ELR (cell line): Measurements from ENCODE around the gene KCNG2.

ENCODE experiments used
- DNase-seq: peaks from one replicate; pipeline ENCODE4 v3.0.0-alpha.2; 2015; ENCODE audit warnings: low read depth

The KCNG2 gene

GRCh38 chr18:79906706-79907105, 109.0 kb downstream of the KCNG2 start:
- DNase-seq: no peak

DNA sequence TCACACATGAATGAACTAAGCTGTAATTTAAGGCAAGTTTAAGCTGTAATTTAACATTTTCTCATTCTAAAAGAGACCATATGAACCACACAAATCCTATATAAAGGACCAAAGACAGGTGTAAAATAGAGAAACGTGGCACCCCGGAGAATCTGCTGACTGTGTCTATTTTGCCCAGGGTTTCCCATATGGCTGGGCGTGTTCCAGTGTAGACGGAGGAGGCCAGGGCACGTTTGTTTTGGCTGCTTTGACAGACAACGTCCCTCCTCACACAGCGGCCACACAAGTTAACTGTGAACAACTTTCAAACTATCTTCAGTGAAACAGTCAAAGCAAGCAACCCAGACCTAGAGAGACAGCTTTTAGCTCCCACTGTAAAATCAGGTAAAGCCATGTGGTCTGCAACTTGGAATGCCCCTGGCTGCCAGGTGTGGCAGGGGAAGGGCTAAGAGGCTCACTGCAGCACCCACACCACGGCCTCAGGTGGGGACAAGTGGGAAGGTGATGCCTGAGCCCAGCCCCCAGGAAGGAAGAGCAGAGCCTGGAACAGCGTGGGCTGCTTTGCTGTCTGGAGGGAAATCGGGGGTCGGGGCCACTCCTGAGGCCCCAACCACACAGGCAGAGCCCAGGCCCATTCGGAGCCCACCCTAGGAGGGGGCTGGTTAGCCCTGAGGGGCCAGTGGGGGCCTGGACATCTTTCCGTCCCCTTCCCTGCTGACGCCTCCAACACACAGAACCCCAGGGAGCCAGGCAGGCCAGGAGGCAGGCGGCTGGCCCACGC, 113.0 kb downstream of the KCNG2 start:
- DNase-seq: no peak

DNA sequence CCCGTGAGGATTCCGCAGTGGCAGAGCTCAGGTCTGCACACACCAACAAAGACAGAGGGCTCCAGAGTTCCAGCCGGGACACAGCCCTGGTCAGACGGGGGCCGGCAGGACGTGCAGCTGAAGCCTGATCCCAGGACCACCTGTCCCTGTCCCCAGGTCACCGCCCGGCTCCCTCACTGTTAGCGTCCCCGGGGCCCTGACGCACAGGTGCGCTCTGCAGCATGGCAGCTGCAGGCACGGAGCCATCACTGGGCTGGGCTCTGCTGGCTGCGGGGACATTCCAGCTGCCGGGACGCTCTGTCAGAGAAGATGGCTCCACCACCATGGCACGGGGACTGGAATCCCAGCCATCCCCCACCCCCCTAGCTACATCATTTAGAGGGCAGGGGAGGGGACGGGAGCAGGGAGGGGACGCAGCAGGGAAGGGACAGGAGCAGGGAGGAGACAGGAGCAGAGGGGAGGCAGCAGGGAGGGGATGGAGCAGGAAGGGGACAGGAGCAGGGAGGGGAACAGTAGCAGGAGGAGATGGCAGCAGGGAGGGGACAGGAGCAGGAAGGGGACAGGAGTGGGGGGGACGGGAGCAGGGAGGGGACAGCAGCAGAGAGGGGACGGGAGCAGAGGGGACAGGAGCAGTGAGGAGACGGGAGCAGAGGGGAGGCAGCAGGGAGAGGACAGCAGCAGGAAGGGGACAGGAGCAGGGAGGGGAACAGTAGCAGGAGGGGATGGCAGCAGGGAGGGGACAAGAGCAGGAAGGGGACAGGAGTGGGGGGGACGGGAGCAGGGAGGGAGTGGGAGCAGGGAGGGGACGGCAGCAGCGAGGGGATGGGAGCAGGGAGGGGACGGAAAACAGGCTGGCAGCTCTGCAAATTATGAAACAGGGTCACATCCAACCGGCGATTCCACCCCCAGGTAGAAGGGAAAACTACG, 113.9 kb downstream of the KCNG2 start:
- no peak for DNase-seq

DNA sequence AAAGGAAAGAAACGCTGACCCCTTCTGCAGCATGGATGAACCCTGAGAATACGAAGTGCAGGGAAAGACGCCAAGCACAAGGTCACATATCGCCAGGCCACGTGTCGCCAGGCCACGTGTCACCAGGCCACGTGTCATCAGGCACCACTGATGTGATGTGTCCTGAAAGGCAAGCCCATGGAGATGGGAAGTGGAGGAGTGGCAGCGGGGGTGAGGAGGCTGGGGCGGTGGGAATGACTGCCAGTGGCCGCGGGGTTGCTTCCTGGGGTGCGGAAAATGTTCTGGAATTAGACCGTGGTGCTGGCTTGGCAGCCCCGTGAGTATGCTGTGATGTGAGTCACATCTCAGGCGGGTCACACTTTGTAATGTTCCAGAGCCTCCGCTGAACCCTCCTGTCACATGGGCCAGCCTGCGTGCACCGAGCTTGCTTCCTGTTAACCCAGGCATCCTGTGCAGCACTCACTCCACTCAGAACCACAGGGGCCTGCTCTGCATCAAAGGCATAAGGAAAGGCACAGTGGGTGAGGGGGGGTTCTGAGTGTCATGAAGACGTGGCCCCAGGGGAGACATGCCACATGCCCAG, 114.8 kb downstream of the KCNG2 start:
- no peak for DNase-seq

DNA sequence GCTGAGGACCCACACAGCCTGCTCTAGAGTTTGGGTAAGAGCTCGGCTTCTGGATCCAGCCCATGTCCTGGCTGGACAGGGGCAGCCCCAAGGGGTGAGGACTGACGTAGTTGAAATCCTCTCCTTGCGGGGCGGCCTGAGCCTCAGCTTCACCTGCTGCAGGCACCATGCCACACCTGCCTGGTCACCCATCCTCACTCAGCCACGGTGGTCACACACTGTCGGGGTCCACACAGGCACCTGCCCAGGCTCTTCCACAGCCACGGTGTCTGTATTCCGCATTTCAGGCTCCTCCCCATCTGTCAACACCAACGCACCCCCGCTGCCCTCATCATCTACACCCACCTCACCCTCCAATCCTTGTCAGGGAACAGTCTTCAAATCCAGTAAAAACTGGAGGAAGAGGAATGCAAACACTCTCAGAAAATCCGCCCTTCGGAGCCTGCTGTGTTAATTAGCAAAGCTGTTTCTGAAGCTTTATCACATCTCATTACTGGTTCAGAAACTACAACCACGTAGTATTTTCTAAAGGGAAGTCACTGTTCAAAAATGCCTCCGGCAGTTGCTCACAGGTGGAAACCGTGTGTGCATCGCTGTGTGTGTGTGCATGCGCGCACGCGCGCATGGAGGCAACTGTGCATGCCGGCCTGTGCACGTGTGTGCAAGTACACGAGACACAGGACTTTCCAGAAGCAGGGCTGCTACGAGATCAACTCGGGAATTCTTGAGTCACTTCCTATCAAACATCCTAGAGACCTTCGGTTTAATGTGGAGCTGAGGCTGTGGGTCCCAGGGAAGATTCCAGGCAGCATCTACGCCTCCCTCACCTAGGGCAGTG, 115.5 kb downstream of the KCNG2 start:
- DNase-seq: no peak

DNA sequence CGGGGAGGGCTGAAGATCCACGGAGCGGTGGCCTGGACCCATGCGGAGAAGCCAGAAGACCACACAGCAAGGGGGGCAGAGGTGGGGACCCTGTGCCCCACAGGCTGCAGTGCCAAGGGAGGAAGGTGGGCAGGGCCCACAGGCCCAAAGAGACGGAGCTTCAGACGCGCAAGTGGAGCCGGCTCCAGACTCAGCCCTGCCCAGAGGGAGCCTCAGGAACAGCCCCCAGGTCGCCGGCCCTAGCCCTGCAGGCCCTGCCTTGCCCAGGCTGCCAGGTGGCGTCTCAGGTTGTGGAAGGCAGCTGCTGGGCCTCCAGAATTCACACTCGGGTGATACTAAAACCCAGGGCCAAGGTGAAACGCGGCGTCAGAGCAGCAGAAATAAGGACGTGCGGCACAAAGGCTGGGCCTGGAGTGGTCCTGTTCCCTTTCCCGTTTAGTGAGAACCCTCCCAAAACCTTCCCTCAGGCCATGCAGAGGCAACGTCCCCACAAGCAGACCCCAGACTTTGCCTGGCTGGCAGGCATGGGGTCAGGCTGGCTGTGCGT, 116.9 kb downstream of the KCNG2 start:
- DNase-seq: no peak

- DNase-seq: no peak
Measured at GRCh38 chr18:79915161-79916127, 117.7 kb downstream of the KCNG2 start.

- no peak for DNase-seq
Measured at GRCh38 chr18:79916128-79916494, 118.4 kb downstream of the KCNG2 start.

DNA sequence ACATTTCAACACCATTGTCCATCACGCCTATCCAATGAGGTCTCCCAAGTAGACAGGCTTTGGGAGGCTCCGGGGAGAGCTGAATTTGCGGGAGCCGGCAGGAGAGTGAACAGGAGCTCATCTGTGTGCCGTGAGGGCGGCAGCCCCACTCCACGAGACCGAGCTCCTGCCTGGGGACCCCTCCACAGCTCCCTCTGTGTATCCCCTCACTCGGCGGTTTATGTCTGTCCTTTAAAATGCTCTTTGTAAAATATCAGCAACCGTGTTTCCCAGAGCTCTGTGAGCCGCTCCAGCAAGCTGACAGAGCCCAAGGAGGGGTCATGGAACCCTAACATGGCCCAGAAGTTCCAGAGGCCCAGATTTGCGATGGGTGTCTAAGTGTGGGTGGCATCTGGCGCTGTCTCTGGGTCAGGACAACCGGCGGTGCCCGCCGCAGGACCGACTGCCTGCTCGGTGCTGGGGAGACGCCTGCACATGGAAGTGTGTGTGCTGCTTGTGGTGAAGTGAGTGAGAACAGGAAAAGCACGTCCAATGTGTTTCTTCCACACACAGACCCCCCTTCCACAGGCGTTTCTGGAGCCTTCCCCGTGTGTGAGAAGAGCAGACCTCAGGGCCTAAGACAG, 118.9 kb downstream of the KCNG2 start:
- no peak for DNase-seq

- DNase-seq: no peak
Measured at GRCh38 chr18:79917169-79917852, 119.6 kb downstream of the KCNG2 start.

DNA sequence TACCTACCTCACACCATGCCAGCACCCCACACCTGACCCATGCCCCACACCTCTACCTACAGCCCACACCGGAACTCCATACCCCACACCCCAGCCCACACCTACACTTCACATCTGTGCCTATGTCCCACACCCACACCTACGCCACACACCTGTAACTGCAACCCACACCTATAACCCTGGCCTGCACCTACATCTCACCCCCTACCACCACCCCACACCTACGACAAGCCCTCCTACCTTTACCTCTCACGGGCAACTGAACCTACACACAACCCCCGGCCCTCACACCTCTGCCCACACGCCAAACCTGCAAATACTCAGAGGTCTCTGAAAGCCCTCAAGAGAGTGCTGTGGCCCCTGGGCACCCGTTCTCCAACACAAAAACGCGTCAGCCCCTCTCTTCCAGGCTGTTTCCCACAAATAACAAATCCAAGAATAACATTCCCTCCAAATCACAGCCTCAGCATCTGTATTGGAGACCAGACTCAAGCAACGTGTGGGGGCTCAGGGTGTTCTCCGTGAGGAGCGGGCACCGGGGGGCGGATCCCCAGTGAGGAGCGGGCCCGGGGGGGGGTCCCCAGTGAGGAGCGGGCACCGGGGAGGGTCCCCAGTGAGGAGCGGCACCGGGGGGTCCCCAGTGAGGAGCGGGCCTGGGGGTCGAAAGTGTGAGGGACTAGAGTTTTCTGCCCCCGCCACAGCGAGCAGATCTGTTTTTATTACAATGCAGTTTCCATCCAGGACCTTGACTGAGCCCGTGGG, 120.3 kb downstream of the KCNG2 start:
- DNase-seq: no peak

DNA sequence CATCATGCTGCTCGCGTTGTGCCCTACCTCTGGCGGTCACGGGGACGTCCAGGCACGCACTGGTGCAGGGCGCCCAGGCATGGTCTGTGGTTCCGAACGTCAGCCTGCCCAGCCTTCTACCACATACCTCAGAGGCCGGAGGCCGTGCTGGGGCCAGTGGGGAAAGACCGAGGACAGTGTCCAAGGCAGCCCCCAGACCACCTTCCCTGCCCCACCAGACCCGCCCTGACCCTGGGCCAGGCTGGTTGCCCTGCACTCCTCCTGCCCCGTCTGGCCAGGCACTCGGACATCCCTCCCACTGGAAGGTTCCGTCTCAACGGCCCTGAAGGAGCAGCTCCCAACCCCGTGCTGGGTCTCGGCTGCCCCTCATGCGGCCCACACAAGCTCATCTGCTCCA, 120.9 kb downstream of the KCNG2 start:
- no peak for DNase-seq

- no peak for DNase-seq
Measured at GRCh38 chr18:79919089-79919488, 121.4 kb downstream of the KCNG2 start.

DNA sequence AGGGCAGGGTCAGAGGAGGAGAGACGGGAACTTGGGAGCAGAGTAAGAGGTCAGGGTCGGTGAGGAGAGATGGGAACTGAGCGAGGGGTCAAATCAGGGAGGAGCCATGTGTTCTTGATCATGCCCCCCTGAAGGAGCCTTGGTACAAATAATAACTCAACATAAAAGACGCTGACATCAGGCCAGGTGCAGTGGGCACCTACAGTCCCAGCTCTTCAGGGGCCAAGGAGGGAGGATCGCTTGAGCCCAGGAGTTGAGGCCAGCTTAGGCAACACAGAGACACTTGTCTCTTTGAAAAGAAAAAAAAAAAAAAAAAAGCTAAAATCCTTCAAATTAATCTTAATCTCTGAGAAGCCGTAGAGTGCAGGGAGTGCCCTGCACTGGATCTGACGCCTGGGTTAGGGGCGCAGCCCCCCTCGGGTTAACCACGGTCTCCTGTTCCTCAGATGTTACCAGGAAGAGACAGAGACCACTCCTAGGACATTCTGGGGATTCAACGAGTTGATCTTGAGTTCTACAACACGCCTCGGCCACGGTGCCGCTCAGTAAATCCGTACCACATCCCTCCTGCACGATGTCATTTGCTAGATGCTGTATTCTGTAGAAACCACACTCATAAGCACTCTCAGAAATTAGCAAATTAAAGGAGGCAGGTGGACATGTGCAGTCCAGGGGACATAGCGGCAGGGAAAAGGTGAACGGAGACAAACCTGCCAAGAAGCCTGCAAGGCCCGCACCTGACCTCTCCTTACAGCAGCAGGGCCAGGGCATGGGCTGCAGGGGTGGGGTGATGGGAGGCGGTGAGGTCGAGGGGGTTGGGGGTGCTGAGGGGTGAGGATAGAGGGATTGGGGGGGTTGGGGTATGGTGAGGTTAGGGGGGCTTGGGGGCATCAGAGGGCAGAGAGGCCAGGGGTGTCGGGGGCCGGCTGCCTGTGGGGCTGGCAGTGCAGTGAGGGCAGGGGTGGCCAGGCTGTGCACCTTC, 124.5 kb downstream of the KCNG2 start:
- no peak for DNase-seq

- no peak for DNase-seq
Measured at GRCh38 chr18:79922971-79923411, 125.3 kb downstream of the KCNG2 start.

DNA sequence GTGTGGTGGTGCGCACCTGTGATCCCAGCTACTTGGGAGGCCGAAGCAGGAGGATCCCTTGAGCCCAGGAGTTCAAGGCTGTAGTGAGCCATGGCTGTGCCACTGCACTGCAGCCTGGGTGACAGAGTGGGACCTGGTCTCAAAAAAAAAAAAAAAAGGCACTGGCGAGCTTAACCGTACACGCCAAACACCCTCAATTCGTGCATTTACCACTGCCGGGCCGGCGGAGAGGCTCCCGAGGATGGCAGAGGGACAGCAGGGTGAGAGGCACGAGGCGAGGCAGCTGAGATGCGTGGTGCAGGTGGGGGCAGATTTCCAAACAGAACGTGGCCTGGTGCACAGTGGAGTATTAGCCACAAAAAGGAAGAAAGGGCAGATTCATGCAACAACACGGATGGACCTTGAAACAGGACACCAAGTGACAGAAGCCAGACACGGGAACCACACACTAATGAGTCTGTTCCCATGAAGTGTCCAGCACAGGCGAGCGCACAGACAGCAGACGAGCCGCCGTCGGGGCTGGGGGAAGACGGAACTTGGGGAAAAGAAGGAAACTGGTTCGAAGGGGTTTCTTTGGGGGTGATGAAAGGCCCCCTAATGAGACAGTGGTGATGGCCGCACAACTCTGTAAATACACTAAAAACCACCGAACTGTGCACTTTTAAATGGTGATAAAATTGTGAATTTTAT, 126.3 kb downstream of the KCNG2 start:
- no peak for DNase-seq
